C4-2B (cell line): ENCODE results near the gene FAM184B.

Source experiments
- ZFX ChIP-seq: fragments of 450-650 bp; IDR thresholded peaks from 2 replicates; pipeline ENCODE4 v1.6.1; 2017
- TF ChIP-seq, protein P1 (sequence below): fragments of 450-650 bp; conservative IDR thresholded peaks from 2 replicates; pipeline ENCODE4 v1.5.1; 2017; ENCODE audit warnings: mild to moderate bottlenecking

DNA sequence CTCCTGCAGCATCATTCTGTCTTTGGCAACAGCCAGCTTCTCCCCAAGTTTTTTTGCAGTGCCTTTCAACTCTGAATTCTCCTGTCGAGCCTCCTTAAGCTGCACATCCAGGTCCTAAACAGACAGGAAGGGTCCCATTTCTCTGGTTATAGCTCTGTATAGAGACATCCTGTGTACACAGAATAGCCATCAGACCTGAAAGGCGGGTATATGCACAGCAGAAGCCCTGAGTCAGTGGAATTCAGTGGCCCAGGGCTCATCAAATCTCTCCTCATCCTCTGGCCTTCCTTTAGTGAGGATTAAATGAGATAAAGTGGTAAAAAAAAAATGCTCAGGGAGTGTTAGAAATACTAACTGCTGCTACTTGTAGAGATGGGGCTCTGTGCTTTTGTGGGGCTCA lies 73.8 kb downstream of the FAM184B start:
- TF ChIP-seq, protein P1, sequence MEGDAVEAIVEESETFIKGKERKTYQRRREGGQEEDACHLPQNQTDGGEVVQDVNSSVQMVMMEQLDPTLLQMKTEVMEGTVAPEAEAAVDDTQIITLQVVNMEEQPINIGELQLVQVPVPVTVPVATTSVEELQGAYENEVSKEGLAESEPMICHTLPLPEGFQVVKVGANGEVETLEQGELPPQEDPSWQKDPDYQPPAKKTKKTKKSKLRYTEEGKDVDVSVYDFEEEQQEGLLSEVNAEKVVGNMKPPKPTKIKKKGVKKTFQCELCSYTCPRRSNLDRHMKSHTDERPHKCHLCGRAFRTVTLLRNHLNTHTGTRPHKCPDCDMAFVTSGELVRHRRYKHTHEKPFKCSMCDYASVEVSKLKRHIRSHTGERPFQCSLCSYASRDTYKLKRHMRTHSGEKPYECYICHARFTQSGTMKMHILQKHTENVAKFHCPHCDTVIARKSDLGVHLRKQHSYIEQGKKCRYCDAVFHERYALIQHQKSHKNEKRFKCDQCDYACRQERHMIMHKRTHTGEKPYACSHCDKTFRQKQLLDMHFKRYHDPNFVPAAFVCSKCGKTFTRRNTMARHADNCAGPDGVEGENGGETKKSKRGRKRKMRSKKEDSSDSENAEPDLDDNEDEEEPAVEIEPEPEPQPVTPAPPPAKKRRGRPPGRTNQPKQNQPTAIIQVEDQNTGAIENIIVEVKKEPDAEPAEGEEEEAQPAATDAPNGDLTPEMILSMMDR: no peak
- no peak for TF ChIP-seq ZFX
